GM19463 (cell line): ENCODE data around the gene UBL4B.

Experiments
- ATAC-seq: cut with Tn5 transposase; IDR thresholded peaks from one replicate; pipeline ENCODE4 v1.9.1; 2021; ENCODE audit warnings: mild to moderate bottlenecking, moderate library complexity; ENCODE audit not compliant: unreplicated experiment

UBL4B gene

DNA sequence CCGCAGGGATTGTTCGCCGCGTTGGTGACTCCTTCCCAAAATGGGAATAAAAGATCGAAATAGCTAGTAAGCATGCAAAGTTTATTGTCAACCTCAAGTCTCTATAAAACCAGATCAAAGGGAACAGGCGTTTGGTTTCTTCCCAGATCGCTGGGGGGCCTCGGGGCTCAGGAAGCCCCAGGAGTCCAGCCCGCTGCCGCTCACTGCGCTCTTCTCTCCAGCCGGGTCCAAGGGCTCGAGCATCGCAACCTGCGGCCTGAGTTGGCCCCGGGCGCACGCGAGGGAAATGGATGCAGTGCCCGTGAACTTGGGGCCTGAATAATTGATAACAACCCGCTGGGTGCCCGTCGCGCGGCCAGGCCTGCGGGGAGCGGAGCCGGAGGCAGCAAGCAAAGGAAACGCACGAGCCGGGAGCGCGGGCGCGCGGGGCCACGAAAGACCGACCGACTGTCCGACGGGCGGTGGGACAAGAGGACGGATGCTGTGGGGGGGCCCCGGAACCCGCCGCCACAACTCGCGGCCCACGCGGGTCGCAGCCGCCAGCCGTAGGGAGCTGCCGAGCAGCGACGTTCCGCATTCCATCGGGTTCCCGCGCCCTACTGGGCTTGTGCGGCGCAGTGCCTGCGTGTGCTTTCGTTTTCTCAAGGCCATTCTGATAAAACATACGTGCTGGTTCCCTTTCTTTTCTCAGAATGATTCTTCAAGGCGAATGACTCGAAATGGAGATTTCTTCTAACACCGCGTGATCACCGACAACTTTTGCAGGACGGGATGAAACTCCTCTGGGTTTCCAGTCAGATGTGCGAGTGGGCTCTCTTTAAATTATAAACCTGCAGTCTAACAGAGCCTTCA is 27.8 kb upstream of the UBL4B start:
- no peak for ATAC-seq

DNA sequence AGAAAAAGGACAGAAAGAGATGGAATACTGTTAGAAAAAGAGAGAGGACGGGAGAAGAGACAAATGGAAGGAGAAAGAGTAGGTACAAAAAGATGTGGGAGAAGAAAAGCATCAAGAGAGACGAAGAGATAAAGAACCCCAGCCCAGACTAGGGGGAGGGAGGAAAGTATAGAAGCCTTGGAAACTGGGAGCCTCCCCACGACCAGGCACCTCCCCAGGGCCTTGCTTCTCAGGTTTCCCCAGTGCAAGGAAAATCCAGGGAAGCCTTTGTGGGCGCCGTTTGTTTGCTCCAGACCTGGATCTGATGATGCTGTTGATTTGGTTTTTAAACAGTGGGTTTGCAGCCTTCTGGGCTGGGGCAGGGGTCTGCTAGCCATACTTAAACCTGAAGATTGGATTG is 26.6 kb upstream of the UBL4B start:
- no peak for ATAC-seq

DNA sequence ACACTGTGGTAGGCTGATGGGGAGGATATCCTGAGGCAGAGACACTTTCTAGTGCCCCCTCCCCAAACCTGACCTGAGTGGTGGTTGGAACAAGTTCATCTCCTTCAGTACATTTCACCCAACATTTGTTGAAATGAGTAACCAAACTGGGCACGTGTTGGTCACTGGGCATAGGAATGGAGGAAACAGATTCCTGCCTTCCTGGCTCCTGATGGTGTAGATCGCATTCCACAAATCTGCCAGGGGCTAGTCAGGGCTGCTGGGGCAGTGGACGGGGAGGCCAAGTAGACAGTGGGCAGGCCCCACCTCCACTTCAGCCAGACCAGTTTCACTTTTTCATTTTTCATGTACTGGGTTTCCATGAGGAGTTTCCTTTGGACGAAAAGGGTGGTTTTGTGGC is 25.3 kb upstream of the UBL4B start:
- no peak for ATAC-seq

DNA sequence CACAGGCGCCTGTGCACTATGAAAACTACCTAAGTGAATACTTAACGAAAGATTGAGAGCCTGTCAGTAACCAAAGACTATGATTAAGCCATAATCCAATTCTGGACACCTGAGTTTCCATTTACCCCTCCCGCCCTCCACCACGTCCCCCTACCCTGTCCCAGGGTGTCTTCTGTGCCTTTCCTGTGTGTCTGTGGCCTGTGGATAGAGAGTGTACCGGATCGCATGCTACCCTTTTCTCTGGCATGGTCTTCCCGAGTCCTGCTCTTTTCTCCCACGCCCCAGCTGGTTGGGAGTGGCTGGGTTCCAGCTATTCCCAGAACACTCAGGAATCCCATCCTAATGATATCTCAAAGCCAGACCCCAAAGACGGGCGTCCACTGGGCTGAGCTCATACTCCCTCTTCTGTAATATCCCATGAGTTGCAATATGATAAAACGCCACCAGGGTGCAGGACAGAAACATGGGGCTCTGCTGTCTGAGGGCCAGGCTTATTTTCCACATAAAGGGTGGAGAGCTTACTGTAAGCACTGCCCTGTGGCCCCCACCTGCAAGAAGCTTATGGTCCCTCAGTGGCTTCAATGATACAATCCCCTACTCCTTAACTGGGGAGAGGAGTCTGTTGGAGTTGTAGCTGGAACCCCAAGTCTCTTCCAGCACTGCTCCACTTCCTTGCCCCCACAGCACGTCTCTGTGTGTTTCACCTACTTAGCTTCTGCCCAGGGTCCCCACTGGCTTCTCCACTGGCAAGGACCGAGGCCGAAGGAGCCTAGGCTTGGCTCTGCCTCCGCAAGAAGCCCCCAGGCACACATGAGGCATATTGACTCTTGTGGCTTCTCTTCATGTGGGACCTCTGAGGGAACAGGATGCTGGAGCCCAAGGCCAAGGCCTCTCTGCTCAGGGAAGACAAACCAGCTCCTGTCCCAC is 24.2 kb upstream of the UBL4B start:
- ATAC-seq, result peak; percentile 72

DNA sequence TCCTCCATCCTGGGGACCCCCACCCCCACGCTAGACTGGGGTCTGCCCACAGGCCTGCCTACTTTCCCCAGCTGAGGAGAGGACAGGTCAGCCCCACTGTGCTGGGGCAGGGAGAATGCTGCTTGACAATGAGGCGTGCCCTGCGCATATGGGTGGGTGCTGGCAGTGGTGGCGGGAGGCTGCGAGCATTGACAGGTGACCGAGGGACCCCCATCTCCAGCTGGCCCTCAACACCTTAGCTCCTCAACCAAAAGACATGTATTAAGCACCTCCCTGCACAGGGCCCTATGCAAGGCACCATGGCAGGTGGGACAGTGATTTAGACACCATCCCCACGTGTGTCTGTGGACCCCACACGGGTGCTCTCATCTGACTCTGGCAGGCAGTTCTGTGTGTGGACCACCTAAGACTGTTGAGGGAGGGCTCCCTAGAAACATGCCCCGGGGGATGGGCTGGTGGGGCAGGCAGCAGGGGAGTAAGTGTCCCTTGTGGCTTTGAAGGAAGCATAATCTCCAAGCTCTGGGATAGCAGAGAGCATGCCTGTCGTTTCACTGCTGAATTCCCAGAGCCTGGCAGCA is 23.4 kb upstream of the UBL4B start:
- ATAC-seq, result no peak

GRCh38 chr1:110089561-110090275 is 22.5 kb upstream of the UBL4B start:
- ATAC-seq, result no peak

DNA sequence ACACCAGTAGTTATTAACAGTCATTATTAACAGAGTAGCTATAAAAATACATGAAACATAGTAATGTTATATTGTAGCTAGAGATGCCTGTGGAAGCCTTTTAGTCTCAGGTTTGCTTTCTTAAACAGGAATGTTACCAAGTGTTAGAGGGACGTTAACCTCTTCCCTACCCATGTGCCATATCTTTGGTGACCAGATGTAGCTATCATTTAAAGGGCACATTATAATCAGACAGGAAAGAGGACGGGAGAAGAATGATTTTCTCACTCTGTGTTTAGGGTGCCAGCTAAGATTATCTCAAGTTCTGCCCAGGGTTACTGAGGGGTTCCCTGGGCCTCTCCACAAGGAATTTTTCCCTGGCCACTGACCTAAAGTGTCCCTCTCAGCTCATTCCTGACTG is 20.9 kb upstream of the UBL4B start:
- no peak for ATAC-seq

GRCh38 chr1:110091791-110092190 is 20.5 kb upstream of the UBL4B start:
- ATAC-seq, result no peak

DNA sequence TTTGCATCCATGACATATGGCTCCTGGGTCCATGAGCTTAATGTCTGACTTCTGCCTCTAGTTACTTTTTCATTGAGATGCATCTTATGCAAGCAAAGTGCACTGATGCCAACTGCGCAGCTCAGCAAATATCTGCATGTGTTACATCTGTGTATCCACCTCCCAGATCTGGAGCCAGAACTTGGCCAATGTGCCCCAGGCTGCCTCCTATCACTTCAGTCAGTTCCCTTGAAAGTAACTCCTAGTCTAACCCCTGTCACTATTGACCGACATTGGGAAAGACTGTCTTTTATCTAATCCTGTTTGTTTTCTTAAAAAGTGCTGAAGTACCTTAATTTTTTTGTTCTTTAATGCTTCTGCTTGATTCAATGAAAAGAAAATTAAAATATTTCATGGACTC is 19.3 kb upstream of the UBL4B start:
- no peak for ATAC-seq

DNA sequence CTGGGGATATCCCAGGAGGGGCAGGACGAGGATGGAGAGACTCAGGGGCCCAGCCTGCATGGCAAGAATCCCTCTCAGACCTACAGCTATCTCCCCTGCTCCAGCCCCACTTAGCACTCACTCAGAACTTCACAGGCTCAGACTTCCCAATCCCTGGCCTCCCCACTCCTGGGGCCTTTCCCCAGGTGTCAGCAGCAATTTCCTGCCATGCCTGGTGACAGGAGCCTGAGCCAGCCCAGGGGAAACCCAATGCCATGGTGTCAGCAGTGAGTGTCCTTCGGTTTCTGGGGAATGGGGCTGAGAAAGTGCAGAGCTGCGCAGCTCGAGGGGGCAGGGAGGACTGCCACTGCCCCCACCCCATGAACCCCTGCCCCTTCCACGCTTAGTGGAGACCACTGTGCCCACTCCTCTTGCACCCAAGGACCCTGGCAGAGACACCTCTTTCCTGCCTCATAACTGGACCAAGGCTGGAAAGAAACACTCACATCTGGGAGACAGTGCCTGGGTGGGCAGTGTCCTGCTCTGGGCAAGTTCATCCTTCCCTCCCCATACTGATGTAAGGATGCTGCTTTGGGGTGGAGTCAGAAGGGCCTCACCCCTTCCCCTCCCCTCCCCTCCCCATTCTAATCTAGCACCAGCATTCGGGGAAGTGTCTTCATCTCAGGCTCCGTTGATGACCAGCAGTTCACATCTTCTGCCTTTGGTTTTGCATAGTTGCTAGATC is 17.1 kb upstream of the UBL4B start:
- ATAC-seq, result no peak

- no peak for ATAC-seq
Observed at GRCh38 chr1:110097507-110098221, 14.6 kb upstream of the UBL4B start.

DNA sequence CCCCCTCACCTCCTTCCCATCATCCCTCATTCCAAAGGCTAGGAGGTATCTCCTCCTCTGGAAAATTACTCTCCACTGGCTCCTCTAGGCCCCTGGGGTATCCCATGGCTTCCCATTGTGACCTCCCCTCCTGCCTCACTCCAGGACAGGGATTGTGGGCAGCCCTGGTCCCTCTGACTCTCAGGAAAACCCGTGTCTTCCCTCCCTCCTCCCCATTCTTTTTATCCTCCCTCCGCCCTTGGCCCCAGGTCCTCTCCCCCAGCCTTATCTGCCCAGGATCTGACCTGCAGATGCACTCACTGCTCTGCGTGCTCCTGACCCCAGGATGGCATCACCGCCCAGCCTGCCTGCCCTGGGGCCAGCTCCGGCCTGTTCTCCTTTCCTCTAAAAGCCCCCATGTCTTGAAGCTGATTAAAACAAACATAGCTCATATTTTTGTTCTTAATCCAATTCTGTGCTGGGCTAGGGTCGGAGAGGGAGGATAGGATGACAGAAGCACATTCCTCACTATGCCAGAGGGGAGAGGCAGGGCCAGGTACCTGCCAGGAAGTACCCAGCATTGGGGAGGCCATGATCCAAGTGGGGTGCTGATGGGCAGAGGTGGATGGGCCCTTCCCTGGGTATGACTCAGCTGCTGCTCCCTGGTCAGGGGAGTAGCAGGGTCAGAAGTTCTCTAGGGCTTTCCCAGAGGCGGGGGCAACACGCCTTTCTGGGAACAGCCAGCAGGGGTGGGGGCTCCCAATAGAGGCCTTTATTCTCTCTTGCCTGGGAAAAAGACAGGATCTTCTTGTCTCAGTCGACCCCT is 13.8 kb upstream of the UBL4B start:
- no peak for ATAC-seq

GRCh38 chr1:110100335-110100734 is 11.9 kb upstream of the UBL4B start:
- ATAC-seq, result no peak

DNA sequence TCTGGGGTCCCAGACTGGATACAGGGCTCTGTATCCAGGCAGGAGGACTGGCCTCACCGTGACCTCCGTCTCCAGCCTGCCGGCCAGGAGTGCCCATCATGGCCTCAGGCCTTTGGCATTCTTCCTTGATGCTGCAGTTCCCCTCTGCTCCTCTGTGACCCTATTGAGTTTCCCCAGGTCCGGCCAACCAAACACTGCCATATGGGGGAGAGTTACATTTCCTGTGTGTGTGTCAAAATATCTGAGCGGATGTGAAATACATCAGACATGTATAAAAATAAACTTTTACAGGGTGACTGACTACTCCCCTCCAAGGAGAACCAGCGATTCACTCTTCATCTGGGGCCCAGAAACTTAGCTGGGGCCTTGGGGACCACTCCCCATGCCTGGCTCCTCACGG is 10.2 kb upstream of the UBL4B start:
- ATAC-seq, result no peak

DNA sequence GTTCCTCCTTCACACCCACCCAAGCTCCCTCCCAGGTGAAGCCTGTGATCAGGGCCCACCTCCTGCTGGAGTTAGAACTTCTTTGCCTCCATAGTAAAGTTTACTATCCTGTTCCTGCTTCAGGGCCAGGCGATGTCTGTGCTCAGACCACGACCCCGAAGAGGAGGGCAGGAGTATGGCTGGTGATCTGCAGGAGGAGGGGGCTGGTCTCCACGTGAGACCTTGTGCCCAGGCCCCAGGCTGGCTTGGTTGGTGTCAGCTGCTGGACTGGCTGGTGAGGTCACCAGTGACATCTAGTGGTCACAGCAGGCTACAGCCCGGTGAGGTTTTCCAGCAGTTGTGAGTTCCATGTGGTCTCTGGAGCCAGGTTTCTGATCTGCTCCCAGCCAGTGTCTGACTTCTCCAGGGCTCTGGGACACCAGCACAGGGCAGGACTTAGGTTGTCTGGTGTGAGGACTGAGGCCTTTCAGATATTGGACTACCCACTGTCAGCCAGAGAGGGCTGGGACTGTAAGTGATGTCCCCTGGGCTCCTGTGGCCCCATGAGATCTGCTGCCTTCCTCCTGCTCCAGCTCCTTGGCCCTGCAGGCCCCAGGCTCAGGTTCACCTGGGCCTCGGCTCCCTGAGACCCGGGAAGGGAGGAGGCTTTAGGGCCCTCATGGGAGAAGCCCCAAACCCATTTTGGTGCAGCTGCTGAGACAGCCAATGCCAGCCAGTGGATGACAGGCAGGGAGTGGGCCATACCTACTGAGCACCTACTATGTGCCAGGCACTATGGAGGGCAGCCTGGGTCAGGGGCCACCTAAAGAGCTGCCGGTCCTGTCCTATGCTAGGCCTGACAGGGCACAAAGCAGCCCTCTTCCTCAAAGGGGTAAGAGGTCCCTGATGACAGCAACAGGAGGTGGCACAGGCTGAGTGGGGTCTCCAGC is 6.0 kb upstream of the UBL4B start:
- ATAC-seq, result no peak

DNA sequence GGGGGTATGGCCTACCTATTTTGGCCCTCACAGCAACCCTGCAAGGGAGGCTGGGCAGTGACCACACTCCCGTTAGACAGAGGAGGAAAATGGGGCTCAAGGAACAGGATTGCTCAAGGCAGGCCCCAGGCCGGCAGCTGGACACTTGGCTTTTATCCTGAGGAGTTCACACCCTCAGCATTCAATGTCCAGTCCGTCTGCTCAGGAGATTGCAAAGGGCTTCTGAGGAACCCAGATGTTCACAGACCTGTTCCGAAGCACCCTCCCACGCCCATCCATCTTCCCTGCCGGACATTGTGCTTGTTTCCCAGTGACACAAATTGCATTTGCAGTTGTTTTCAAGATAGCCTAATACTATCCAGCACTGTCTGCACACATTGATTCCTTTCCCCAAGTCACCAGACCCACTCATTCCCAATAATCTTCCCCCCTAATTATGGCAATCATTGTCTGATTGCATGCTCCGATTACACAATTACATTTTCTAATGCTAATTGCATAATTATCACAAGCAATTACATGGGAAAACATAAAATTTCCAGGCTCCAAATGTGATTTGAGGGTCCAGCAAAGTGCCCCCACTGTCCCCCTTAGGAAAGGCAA is 4.3 kb upstream of the UBL4B start:
- ATAC-seq, result no peak

DNA sequence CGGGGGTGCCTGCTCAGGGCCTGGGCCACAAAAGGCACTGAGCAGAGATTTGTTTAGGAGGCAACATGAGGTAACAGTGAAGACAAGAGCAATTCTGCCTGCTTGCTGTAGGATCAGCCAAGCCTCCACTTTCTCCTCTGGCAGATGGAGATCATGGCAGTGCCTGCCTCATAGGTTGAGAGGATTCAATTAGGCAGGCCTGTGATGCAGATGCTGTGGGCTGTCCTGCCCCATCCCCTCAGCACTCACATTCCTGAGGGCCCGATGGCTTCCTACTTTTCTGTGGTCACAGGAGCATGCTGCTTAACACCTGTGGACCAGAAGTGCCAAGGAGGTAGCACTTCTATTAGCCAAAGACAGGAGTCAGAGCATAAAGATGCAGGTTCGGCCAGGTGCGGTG is 1.2 kb upstream of the UBL4B start:
- no peak for ATAC-seq
